H9 (cell line): Measurements from ENCODE around the gene REG4. TPM values are rescaled to one million over a fixed set of nuclear protein-coding genes. Genes with fewer than 3 reads are reported as not detected.
A peak's percentile ranks its signal among the peaks of the same experiment; 100 is the strongest.

ENCODE experiments used
- DNase-seq: peaks from one replicate; pipeline ENCODE4 v3.0.0-alpha.2; 2017
- H2AFZ ChIP-seq: one replicate; pipeline ENCODE4 v1.6.1; 2013; ENCODE audit warnings: mild to moderate bottlenecking, low read length, control low read depth, moderate library complexity
- H2AK5ac ChIP-seq: 2 replicates; pipeline ENCODE4 v1.6.1; 2013; ENCODE audit warnings: low read length, control low read depth, mixed read lengths; ENCODE audit not compliant: insufficient read length
- H2BK120ac ChIP-seq: one replicate; pipeline ENCODE4 v1.6.1; 2013; ENCODE audit warnings: low read depth, mild to moderate bottlenecking, low read length, control low read depth, inconsistent platforms; ENCODE audit not compliant: poor library complexity, severe bottlenecking
- H2BK12ac ChIP-seq: 2 replicates; pipeline ENCODE4 v1.6.1; 2013; ENCODE audit warnings: low read length, control low read depth, mixed read lengths, low read depth; ENCODE audit not compliant: insufficient read length
- H2BK15ac ChIP-seq: 2 replicates; pipeline ENCODE4 v1.6.1; 2013; ENCODE audit warnings: low read depth, low read length, control low read depth
- H2BK20ac ChIP-seq: one replicate; pipeline ENCODE4 v1.6.1; 2013; ENCODE audit warnings: low read depth, mild to moderate bottlenecking, low read length, control low read depth, inconsistent platforms; ENCODE audit not compliant: poor library complexity, severe bottlenecking
- H2BK5ac ChIP-seq: 2 replicates; pipeline ENCODE4 v1.6.1; 2013; ENCODE audit warnings: low read length, control low read depth, mixed read lengths; ENCODE audit not compliant: insufficient read length
- H3K14ac ChIP-seq: 2 replicates; pipeline ENCODE4 v1.6.1; 2013; ENCODE audit warnings: low read length, control low read depth; ENCODE audit not compliant: insufficient read depth
- H3K18ac ChIP-seq: 2 replicates; pipeline ENCODE4 v1.6.1; 2013; ENCODE audit warnings: low read depth, mild to moderate bottlenecking, mixed read lengths, low read length, control low read depth; ENCODE audit not compliant: insufficient read length
- H3K23ac ChIP-seq: 2 replicates; pipeline ENCODE4 v1.6.1; 2013; ENCODE audit warnings: low read length, control low read depth, mixed read lengths, low read depth; ENCODE audit not compliant: insufficient read length
- H3K23me2 ChIP-seq: 2 replicates; pipeline ENCODE4 v1.6.1; 2013; ENCODE audit warnings: low read depth, mild to moderate bottlenecking, mixed read lengths, low read length, control low read depth; ENCODE audit not compliant: insufficient read length, poor library complexity, severe bottlenecking
- H3K27ac ChIP-seq: 2 replicates; pipeline ENCODE4 v1.5.1; 2013; ENCODE audit warnings: low read length, control low read depth, mixed read lengths, low read depth; ENCODE audit not compliant: insufficient read length
- H3K27me3 ChIP-seq: 2 replicates; pipeline ENCODE4 v1.6.1; 2013; ENCODE audit warnings: low read length, control low read depth, inconsistent platforms; ENCODE audit not compliant: insufficient read depth
- H3K4ac ChIP-seq: 2 replicates; pipeline ENCODE4 v1.6.1; 2013; ENCODE audit warnings: low read depth, mild to moderate bottlenecking, control low read depth, inconsistent platforms, low read length, moderate library complexity
- H3K4me1 ChIP-seq: 2 replicates; pipeline ENCODE4 v1.6.1; 2013; ENCODE audit warnings: low read length, control low read depth, inconsistent platforms; ENCODE audit not compliant: insufficient read depth
- H3K4me2 ChIP-seq: 2 replicates; pipeline ENCODE4 v1.6.1; 2013; ENCODE audit warnings: low read length, control low read depth, mixed read lengths; ENCODE audit not compliant: insufficient read length, insufficient read depth
- H3K56ac ChIP-seq: 2 replicates; pipeline ENCODE4 v1.6.1; 2013; ENCODE audit warnings: low read depth, mild to moderate bottlenecking, mixed read lengths, low read length, control low read depth; ENCODE audit not compliant: insufficient read length
- H3K79me1 ChIP-seq: 2 replicates; pipeline ENCODE4 v1.6.1; 2013; ENCODE audit warnings: low read depth, mild to moderate bottlenecking, moderate library complexity, low read length, control low read depth, inconsistent platforms; ENCODE audit not compliant: insufficient read depth, poor library complexity, severe bottlenecking
- H3K79me2 ChIP-seq: 2 replicates; pipeline ENCODE4 v1.6.1; 2013; ENCODE audit warnings: low read length, control low read depth, inconsistent platforms; ENCODE audit not compliant: insufficient read depth
- H3K9ac ChIP-seq: 2 replicates; pipeline ENCODE4 v1.6.1; 2013; ENCODE audit warnings: low read length, control low read depth, mixed read lengths; ENCODE audit not compliant: insufficient read length; ENCODE audit errors: extremely low read depth
- H3K9me3 ChIP-seq: one replicate; pipeline ENCODE4 v1.6.1; 2013; ENCODE audit warnings: low read depth, low read length, inconsistent platforms; ENCODE audit not compliant: control insufficient read depth
- H3T11ph ChIP-seq: one replicate; pipeline ENCODE4 v1.6.1; 2013; ENCODE audit warnings: mild to moderate bottlenecking, low read length, control low read depth, inconsistent platforms
- H4K20me1 ChIP-seq: one replicate; pipeline ENCODE4 v1.6.1; 2013; ENCODE audit not compliant: control insufficient read depth, insufficient read length, insufficient read depth
- H4K5ac ChIP-seq: 2 replicates; pipeline ENCODE4 v1.6.1; 2013; ENCODE audit warnings: low read depth, mild to moderate bottlenecking, mixed read lengths, low read length, control low read depth; ENCODE audit not compliant: insufficient read length
- H4K8ac ChIP-seq: replicated peaks from 2 replicates; pipeline ENCODE4 v1.6.1; 2013; ENCODE audit warnings: low read length, control low read depth, mixed read lengths, low read depth; ENCODE audit not compliant: insufficient read length
- H4K91ac ChIP-seq: 2 replicates; pipeline ENCODE4 v1.6.1; 2013; ENCODE audit warnings: low read depth, mild to moderate bottlenecking, moderate library complexity, mixed read lengths, low read length, control low read depth; ENCODE audit not compliant: insufficient read length
- H3K27ac Mint-ChIP-seq, 3 experiments: 2 replicates in 2 of 3; 3 replicates in 1 of 3; pipeline ENCODE4 v1.8.0; 2020 to 2021; ENCODE audit warnings: mixed read lengths in 3 of 3, mild to moderate bottlenecking in 1 of 3, moderate library complexity in 1 of 3
- H3K27me3 Mint-ChIP-seq: 2 replicates; pipeline ENCODE4 v1.8.0; 2021; ENCODE audit warnings: low read depth, mild to moderate bottlenecking, moderate library complexity, mixed read lengths
- H3K36me3 Mint-ChIP-seq, 3 experiments: 2 replicates in 2 of 3; 3 replicates in 1 of 3; pipeline ENCODE4 v1.8.0; 2020 to 2021; ENCODE audit warnings: low read depth in 3 of 3, mixed read lengths in 3 of 3; ENCODE audit not compliant: insufficient read depth in 1 of 3
- H3K4me1 Mint-ChIP-seq, 2 experiments: 2 replicates each; pipeline ENCODE4 v1.8.0; 2020; ENCODE audit warnings: mixed read lengths in 2 of 2
- H3K4me3 Mint-ChIP-seq, 2 experiments: 2 replicates in 1 of 2; 3 replicates in 1 of 2; pipeline ENCODE4 v1.8.0; 2020 to 2021; ENCODE audit warnings: mild to moderate bottlenecking in 2 of 2, mixed read lengths in 2 of 2, moderate library complexity in 1 of 2
- H3K9me3 Mint-ChIP-seq, 2 experiments: 2 replicates in 1 of 2; 3 replicates in 1 of 2; pipeline ENCODE4 v1.8.0; 2020; ENCODE audit warnings: mild to moderate bottlenecking in 2 of 2, mixed read lengths in 2 of 2, moderate library complexity in 1 of 2
- CTCF ChIP-seq: fragments of 200-600 bp; sonication (generic); conservative IDR thresholded peaks from 3 replicates; pipeline ENCODE4 v1.8.0; 2021; ENCODE audit warnings: antibody characterized with exemption, mild to moderate bottlenecking
- WGBS: extraction: QIAGEN DNeasy Blood & Tissue Kit; methylation state at CpG from one replicate; pipeline ENCODE4 v1.1.7; 2013; ENCODE audit warnings: missing lambda C conversion rate, low lambda C conversion rate, mixed read lengths; ENCODE audit not compliant: insufficient read length; ENCODE audit errors: extremely low coverage; 5-methylcytosine and 5-hydroxymethylcytosine counted together
- total RNA-seq: library from RNA; stranded (reverse); gene quantifications from 2 replicates; pipeline ENCODE4 v1.2.1, GENCODE V29; 2021

The REG4 gene
- total RNA-seq, 1 experiment from 2014 or later = not detected

- no peak overlapping the region for H3K27ac ChIP-seq
- WGBS = no CpG with 5 or more reads among the region's 9 CpGs
These were observed 20.6 kb downstream of the REG4 start for GRCh38 chr1:119790451-119791198.

More at GRCh38 chr1:119790451-119791198, 20.6 kb downstream of the REG4 start:
- peaks cover 0 to 10% of the 10 kb centered on the region in 2 experiments; a peak in 3 of 4 replicates for H3K4me1 Mint-ChIP-seq
- no peak overlapping the region for H3K14ac ChIP-seq
- H2BK15ac ChIP-seq = no peak overlapping the region
- H3K4me2 ChIP-seq = no peak overlapping the region
- peak overlapping the region in 2 of 3 experiments; percentile 12 to 37; a peak in 4 of 7 replicates for H3K27ac Mint-ChIP-seq
- no peaks in the 10 kb centered on the region for H4K20me1 ChIP-seq
- H4K8ac ChIP-seq = no peak overlapping the region
- H2BK20ac ChIP-seq = no peak overlapping the region
- no peak overlapping the region for H2BK12ac ChIP-seq
- no peak overlapping the region for H3K4ac ChIP-seq
- no peaks in the 10 kb centered on the region for H3K23me2 ChIP-seq
- no peaks in the 10 kb centered on the region for H3K36me3 Mint-ChIP-seq
- no peak for DNase-seq
- TF ChIP-seq CTCF = no peak
- no peaks in the 10 kb centered on the region; the same call in 1 of the 2 replicates for H3K27me3 Mint-ChIP-seq
- no peaks in the 10 kb centered on the region for H3K9me3 Mint-ChIP-seq
- no peak overlapping the region for H4K91ac ChIP-seq
- H3K79me1 ChIP-seq = no peaks in the 10 kb centered on the region
- no peak overlapping the region for H3K4me3 Mint-ChIP-seq
- H4K5ac ChIP-seq = no peak overlapping the region
- H3K9ac ChIP-seq = no peak overlapping the region
- H2BK120ac ChIP-seq = no peak overlapping the region
- no peaks in the 10 kb centered on the region for H3K9me3 ChIP-seq
- H3K79me2 ChIP-seq = no peaks in the 10 kb centered on the region
- no peak overlapping the region for H3T11ph ChIP-seq
- no peak overlapping the region for H2AFZ ChIP-seq
- H3K23ac ChIP-seq = no peak overlapping the region
- H3K27me3 ChIP-seq = no peaks in the 10 kb centered on the region
- H2AK5ac ChIP-seq = no peak overlapping the region
- no peak overlapping the region for H3K56ac ChIP-seq
- H2BK5ac ChIP-seq = no peak overlapping the region
- H3K18ac ChIP-seq = no peak overlapping the region
- H3K4me1 ChIP-seq = no peaks in the 10 kb centered on the region
